Activated CD4-positive, alpha-beta T cell treated with anti-CD3 and anti-CD28 coated beads, Interleukin-2, Interleukin-6, amounts not matched to agents 100 ng/mL and 50 ng/mL, durations not matched to agents 16 hours and 8 hours (primary cell): Measurements from ENCODE around the gene GATB.

Experiments used
- DNase-seq: peaks from one replicate; pipeline ENCODE4 v3.0.0-alpha.2; 2020

The GATB gene

DNA sequence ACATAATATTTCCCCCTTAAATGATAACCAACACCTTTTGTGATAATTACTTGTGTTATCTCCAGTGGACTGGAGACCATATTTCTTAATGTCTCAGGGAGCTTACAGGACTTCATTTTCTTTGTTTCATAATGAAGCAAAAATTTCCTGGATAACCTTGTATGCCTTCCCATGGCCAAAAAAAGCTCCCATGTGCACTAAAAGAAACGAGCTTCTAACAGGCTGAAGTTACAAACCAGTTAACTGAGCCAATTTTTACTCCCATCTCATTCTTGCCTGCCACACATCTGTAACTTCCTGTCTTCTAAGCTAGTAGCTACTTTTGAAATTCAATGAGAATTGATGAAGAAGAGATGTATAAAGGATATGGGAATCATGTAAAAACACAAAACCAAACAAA lies 32.8 kb downstream of the GATB start:
- DNase-seq = no peak

DNA sequence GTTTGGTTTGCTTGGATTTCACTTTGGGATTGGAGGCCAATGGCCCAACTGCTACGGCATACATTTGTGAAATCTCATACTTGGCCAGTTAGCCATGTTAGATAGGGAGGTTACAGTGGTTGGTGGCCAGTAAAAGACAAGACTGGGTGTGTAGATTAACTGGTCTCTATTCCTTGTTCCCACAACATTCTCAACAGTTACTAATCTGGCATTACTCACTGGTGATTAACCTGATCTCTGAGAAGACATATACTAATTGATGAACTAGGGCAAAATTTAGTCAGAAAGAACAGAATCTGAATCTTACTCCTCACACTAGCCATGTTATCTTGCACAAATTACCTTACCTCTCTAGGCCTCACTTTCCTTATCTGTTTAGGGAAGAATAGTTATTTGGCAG lies 33.4 kb downstream of the GATB start:
- no peak for DNase-seq

DNA sequence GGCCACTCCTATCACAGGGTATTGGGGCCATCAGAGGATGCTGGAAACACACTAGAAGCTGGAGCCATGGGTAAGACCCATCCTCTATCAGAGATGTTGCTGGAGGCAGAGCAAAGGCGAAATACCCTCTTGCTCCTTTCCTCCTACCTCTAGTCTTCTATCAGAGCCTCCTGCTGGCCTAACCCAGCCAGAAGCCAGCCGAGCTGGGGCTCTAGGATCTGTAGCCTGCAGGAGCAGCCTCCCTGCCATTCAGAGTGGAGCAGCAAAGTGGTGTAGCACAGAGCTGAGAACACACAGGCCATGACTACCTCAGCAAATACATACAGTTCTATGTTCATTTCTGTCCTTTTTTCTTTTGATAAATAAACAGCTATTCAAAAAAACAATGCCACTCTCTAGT lies 35.7 kb downstream of the GATB start:
- DNase-seq = no peak

DNA sequence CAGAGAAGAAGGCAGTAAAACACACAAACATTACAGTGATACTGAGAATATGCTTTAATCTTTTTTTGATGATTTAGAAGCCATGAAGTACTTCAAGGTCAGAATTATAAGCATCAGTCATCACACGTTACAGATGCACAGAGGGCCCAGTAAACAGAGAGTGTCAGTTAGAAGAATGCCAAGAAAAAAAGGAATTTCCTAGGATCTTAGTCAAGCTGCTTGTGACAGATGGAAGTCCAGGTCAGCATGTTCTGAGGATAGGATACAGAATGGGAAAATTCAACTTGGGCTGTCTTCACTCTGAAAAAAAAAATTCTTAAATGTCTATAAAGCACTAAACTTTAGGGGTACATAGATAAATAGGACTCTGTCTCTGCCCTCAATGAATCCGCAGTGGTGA lies 38.9 kb downstream of the GATB start:
- no peak for DNase-seq

DNA sequence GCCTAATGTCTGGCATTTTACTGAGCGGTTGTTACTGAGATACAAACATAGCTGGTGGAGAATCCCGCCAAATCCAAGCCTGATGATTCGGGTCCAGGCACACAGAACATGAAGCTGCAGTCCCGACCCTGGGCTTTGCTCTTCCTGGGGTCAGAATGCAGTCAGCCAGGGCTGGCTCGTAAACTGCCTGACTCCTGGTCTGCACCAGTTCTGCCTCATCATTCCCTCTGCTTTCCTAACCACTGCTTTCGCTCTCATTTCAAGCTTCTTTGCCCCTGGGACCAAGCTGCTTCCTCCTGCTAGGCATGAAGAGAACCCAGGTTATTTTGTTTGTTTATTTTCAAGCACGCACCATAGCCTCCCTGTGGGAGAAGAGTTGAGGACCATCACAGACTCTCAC lies 39.3 kb downstream of the GATB start:
- no peak for DNase-seq

DNA sequence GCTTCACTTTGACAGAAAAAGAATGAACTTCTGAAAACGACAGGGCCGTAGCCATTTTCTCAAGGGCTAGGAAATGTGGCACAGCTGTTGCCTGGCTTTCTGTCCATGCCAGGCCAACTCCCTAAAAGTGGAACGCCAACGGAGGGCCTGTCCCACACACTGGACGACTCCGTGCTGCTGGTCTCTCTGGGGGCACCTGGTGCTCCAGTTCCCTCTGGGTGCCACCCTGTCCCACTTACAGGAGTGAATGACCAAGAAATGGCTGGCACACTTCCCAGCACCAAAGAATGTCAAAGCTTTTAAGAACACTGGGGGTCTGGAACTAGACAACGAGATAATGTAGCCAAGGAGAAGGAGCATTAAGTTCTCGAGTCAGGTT lies 40.9 kb downstream of the GATB start:
- DNase-seq = no peak

DNA sequence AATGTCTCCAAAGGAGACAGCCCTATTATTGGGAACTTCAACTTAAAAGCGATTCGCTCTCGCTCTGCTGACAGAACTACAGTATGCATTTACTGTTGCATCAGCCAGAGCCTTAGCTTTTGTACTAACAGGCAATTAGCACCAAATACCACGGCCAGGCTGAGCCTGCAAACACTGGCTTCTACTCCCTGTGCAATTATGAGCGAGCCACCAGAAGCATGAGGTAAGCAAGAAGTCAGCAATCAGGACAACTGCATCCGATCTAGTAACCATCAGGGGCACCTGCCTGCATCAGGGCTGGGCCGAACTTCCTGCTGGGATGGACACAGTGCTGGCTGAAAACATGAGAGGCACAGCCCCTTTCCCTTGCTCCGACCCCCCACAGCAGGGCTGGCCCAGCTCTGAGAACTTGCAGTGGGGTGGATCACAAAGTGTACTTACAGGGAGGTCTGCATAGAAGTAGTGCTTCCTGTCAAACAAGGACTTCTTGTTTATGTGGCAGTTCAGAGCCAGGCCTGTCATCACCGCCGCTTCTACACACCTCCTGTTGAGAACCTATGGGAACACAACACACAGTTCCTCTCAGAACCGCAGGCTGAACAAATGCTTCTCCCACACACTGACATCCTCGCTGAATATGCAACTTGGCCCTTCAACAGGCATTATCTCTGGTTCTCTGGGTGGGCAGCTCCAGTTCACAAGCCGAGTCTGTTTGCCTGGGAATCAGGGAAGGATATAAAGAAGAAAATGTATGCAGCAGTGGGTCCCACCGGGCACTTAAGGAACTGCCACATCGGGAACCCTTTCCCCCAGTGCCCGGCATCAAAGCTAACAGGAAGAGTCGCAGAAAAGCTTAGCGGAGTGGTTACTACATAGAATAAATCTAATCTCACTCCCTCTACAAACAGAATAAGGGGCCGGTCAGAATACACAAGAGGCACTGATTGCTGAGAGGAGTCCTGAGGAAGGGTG lies 41.5 kb downstream of the GATB start:
- no peak for DNase-seq

DNA sequence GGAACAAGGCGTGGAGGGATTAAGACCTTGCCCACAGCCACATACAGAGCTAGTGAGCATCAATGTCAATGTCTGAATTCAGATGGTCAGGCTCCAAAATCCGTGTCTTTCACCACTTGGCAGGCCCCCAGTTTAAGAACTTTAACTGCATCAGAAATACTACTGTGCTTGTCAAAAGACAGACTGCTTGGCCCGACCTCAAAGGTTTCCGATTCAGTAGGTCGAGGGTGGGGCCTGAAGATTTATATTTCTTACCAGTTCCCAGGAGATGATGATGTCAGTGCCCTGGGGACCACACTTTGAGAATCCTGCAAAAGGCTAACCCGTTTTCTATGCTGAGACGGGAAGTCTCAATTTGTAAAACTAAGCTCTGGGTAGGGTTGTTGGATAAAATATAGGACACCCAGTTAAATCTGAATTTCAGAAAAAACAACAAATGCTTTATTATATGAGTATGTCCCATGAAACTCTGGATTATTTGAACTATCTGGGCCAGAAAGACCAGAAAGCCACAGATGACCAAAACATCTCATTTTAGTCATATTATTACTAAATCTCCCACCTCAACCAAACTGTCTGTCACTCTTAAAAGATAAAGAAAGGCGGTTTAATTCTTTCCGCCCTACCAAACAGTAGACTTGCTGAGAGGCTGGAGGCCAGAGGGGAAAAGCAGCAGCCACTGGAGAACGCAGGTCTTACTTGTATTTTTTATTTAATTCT lies 42.7 kb downstream of the GATB start:
- DNase-seq = no peak

DNA sequence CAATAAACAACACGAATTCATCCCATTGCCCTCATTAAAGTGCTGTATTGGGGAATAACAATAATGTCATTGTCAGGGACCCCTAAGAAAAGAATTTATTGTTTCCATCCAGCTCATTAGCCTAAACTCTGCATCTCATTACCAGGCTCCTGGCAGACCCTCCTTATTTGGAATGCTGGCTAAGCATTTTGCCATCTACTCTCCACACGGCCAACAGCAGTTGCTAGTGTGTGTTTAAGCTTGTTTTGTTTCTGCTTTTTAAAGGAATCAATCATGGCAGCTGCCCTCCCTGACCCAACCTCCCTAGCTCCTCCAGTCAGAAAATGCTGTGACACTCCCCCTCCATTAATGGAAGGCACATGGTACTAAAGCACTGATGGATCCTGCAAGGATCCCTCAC lies 43.5 kb downstream of the GATB start:
- DNase-seq = no peak

DNA sequence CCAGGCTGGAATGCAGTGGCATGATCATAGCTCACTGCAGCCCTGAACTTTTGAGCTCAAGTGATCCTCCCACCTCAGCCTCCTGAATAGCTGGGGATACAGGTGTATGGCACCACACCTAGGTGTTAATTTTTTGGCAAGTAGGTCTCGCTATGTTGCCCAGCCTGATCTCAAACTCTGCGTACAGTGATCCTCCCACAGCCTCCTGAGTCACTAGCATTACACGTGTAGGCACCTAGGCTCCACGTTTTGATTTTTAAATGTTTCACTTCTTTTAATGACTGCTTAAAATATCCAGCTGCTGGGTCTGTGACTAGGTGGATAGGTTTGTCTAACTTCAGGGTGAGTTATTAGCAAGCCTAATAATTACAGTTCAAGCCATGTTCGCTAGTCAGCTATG lies 44.5 kb downstream of the GATB start:
- no peak for DNase-seq

DNA sequence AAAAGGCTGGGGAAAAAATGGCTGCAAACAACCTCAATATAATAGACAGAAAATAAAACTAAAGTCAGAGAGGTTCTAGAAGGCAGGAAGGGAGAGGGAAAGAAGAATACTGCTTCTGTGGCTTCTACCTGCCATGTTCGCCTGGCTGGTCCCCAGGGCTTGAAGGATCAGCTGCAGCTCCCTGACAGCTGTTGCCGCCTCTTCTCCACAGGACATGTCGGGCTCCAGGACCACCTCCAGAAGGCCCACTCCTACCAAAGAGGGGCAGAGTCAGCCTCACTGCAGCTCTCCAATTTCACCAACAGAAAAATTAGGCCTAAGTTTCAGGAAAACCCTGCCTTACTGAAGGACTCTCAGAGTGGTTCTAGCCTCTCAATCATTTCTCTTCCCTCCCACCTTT lies 44.9 kb downstream of the GATB start:
- no peak for DNase-seq

DNA sequence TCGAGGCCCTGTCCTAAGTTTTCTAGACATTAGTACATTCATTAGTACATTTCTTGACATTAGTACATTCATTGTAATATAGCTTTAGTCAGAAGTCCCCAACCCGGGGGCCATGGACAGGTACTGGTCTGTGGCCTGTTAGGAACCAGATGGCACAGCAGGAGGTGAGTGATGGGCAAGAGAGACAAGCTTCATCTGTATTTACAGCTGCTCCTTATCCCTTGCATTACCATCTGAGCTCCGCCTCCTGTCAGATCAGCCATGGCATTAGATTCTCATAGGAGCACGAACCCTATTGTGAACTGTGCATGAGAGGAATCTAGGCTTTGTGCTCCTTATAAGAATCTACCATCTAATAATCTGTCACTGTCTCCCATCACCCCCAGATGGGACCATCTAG lies 48.0 kb downstream of the GATB start:
- DNase-seq = no peak

DNA sequence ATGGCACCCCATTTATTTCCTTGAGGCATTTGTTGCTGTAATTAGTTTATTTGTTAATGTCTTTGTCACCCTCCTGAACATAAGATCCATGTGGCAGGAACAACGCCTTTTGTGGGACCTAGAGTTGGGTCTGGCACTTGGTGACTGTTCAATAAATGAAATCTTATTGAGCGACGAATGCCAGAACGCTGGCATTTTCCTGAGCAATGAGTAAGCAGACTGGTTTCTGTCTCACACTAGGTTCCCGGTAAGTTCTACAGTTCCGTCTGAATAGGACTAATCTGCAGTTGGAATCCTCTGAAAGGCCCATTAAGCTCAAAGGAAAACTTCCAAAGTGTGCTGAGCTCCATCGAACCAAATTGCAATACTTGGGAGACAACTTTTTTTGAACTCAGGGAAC lies 49.2 kb downstream of the GATB start:
- DNase-seq = no peak

DNA sequence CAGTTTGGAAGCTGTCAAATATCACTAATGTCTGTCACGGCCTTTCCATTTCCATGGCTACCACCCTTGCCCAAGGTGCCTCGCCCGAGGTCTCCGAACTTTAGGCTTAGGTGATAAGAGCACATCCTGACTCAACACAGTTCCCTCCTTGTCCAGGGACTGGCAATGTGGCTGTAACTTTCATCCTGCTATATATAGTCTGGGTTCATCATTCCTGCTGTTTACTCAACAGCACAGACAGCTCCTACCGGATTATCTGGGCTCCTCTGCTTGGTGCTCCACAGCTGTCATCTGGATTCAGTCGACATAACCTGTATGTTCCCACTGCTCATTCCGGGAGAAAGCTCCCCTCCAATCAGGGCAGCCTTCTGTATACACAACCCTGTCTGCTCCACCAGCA lies 51.2 kb downstream of the GATB start:
- no peak for DNase-seq

DNA sequence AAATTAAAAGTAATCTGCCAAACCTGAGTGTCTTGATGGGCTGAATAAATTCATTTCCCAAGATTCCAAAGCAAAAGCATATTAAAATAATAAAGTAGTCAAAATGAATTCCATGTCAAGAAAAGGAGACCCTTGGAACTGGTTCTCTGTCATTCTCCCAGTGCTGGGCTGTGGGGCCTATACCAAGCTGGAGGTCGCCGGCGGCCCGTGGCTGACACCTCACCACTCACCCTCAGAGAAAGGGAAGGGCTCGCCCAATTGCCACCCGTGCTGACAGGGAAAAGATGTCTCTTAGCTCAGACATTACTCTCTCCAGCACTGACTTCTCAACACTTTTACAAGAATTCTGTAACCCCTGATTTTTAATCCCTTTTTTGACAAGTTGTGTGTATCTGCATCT lies 51.7 kb downstream of the GATB start:
- no peak for DNase-seq

DNA sequence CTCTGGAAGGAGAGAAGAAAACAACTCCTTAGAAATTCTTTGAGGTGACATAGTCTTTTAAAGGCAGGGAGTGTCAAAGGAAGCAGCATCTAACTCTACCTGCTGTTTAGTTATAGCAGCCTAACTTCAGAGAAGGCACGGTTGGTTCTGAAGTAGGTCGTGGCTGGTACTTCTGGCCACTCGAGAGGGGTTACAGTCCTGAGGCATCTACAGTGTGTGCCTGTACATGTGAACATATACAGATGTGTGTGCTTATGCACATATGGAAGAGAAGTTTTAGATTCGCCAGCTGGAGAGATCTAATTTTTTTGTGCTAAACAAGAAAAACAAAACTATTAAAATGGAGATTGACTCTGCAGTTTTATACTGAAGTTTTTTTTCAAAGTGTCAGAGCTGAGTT lies 52.7 kb downstream of the GATB start:
- DNase-seq = no peak

DNA sequence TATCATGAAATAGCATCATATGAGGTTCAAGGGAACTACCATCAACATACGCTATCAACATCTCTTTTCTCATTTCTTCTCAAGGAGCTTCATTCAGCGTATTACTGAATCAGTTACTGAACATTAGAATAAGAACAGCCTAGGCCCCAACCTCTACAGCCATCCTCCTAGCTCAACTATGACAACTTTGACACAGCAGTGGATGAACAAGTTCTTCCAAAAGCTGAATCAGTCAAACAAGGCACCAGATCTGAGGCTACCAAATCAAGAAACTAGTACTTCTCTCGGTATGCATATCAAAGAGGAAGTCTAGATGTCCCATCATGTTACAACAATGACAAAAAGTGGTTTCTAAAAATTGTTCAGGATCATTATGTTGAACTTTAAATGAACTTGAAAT lies 57.4 kb downstream of the GATB start:
- no peak for DNase-seq

DNA sequence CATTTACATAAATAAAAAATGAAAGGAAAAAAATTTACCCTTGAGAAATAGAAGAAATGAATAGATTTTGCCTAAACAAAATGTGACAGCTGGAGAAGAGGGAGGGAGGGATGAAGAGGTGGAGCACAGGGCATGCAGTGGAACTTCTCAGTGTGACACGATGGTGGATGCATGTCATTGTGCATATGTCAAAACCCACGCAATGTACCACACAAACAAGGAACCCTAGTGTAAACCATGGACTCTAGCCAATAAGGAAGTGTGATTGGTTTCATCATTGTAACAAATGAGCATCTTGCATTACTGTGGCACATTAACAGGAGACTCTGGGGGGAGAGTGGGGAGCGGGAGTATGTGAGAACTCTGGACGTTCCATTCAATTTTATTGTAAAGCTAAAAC lies 58.6 kb downstream of the GATB start:
- no peak for DNase-seq

DNA sequence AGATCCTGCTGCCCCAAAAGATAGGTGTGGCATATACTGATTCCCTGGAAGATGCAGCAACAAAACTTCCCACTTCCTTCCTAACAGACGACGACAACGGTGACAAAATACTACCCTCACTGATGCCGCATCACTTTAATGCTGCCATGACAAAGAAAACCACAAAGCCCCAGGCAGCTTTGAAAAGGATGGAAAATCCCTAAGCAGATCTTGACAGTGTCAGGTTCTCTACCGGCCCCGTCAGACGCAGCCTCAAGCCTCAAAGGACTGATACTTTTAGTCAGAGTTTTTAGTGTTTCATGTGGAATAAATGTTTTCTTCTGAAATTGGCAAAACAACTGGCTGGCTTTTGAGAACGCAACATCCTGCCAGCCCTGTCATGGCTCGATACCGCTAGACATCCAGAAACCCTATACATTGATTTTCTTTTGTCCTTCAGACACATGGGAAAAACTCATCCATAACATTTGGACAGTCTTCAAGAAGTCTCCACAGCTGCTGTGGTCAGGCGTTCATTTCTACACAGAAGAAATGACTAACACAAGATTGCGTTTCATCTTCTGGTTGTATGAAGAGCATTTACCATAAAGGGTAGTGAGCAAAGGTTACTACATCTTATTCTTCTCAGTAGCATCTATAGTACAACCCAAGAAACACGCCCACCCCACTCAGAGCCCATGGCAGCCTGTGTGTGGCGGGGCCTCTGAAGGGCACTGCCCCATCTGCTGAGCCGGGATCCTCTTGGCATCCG lies 60.1 kb downstream of the GATB start:
- DNase-seq = peak; percentile 15

DNA sequence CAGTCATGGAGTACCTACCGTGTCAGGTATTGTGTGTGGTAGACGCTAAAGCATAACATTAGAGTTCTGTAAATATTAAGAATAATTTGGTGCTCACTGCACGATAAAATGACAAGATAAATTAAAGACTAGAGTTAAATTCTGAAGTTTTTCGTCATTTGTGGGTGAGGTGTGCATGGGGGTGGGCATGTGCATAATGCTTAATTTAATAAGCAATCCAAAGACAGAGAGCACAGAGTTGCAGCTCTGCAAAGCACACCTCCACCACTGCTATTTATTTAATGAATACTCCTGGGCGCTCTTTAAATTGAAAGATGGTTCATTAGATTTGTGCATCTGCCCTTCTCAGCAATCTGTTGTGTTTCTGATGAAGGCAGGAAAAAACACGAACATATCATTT lies 62.6 kb downstream of the GATB start:
- no peak for DNase-seq

DNA sequence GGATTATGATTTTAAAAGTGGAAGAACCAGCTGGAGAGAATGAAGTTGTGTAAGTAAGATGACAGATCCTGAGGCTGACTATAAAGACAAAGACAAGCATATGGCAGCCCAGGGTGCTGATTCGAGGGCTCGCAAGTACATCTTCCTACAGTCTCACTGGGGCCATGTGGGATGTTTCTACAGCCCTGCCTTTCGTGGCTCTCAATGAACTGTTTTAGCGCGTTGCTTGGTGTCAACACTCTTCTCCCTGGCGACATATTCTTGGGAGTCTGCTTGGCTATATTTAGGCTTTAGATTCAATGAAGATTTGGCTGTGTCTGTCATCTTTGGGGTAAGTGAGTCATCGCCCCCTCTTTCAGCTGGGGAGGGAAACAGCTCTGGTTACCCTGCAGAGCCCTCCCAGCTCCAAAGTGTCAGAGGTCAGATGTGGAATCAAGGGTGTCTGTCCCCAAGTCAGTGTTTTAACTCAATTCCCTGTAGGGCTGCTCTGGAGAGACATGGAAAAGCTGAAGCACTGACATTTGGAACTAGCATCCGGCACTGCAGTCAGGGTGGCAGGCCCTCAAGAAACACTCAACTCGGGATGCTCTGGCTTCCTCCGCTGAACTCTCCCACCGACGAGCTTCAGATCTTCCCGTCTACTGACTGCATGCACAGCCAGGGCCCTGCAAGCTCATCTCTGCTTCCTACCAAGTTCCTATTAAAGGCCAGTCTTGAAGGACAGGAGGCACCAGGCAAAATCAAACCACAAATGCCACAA lies 65.7 kb downstream of the GATB start:
- DNase-seq = no peak

DNA sequence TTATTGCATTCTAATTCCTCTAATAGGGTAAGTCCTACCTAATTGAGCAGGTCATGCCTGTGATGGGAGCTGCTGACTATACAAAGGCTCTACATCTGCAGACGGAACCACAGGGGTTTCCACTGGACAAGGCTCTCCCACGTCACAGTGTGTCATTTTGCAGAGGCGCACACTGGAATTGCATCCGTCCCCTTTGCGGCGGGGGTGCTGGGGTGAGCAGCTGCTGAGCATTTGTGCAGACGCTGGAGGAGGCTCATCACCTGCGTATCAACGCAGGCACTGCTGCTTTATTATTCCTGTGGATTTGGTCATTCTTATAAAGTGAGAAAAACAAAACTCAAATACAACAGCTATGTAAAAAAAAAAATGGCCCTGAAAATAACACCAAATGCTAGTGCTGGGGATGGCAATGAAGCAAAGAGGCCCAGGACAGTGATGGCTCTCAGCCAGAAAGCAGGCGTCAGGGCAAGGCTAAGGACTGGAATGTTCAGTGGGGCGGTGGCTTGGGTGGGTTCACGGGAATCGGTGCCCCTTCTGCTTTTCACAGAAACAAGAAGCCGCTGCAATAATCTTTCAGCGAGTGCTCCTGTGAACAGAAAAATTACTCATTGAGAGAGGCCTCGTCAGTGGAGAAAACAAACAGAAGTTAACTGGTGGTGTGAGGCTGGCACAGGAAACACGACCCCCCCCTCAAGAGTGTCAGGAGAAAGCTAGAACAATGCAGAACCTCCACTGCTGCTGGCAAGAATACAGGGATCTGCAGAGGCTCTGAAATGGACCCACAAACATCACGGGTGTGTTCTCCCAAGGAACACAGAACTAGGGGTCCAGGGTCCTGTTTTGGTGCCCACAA lies 67.8 kb downstream of the GATB start:
- no peak for DNase-seq
